ENCODE results near the gene ARHGAP21.

DNA sequence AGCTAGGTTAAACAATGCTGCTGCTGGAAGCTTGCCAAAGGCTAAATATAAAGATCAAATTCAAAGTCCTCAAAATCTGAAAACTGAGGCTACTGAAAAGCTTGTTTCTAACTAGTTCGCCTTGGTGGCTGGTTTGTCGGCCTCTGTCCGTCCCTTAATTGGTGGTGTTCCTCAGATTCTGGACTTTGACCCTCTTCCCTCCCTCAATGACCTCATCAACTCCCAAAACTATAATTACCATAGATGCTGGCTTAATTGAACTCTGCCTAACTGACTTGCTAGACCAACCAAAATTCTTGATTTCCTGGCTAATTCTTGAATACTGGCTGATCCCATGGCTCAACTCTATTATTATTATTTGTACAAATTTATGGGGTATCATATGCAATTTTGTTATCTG, 15.6 kb downstream of the ARHGAP21 start:
- TF ChIP-seq, protein P1, sequence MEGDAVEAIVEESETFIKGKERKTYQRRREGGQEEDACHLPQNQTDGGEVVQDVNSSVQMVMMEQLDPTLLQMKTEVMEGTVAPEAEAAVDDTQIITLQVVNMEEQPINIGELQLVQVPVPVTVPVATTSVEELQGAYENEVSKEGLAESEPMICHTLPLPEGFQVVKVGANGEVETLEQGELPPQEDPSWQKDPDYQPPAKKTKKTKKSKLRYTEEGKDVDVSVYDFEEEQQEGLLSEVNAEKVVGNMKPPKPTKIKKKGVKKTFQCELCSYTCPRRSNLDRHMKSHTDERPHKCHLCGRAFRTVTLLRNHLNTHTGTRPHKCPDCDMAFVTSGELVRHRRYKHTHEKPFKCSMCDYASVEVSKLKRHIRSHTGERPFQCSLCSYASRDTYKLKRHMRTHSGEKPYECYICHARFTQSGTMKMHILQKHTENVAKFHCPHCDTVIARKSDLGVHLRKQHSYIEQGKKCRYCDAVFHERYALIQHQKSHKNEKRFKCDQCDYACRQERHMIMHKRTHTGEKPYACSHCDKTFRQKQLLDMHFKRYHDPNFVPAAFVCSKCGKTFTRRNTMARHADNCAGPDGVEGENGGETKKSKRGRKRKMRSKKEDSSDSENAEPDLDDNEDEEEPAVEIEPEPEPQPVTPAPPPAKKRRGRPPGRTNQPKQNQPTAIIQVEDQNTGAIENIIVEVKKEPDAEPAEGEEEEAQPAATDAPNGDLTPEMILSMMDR (conservative IDR thresholded peaks at IDR 0.05 in 1 of 2, IDR thresholded peaks at IDR 0.05 in 1 of 2; ENCODE audit: extremely low read depth in 1 of 2, insufficient read depth in 1 of 2, low read depth in 1 of 2, low read length in 2 of 2) = no peak
- no peak for TF ChIP-seq EZH2 (IDR thresholded peaks at IDR 0.05; ENCODE audit: borderline replicate concordance, low read length)

Data from mammary epithelial cell (primary cell).